Activated CD4-positive, CD25-positive, alpha-beta regulatory T cell (primary cell): Measurements from ENCODE around the gene CASP10.

Experiments
- DNase-seq, 4 experiments: peaks; one replicate each; lab custom pipeline; 2025; lab: John Stamatoyannopoulos, UW

The CASP10 gene

DNA sequence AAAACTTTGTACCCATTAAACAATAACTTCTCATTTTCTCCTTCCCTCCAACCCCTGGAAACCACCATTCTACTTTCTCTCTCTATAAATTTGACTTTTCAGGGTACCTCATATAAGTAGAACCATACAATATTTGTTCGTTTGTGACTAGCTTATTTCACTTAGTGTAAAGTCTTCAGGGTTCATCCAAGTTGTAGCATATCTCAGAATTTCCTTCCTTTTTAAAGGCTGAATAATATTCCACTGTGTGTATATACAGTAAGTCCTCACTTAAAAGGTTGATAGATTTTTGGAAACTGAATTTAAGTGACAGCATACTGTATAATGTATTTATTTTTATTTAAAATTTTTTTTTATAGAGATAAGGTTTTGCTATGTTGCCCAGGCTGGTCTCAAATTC lies 13.9 kb downstream of the CASP10 start:
- no peak for DNase-seq

DNA sequence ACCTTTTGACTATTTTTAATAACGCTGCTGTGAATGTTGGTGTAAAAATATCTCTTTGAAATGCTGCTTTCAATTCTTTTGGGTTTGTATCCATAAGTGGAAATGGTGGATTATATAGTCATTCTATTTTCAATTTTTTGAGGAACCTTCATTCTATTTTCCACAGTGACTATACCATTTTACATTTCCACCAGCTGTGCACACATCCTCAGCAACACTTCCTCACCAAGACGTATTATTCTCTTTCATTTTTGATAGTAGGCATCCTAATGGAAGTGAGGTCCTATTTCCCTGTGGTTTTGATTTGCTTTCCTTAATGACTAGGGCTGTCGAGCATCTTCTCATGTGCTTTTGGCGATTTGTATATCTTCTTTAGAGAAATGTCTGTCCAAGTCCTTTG lies 14.8 kb downstream of the CASP10 start:
- DNase-seq = no peak

DNA sequence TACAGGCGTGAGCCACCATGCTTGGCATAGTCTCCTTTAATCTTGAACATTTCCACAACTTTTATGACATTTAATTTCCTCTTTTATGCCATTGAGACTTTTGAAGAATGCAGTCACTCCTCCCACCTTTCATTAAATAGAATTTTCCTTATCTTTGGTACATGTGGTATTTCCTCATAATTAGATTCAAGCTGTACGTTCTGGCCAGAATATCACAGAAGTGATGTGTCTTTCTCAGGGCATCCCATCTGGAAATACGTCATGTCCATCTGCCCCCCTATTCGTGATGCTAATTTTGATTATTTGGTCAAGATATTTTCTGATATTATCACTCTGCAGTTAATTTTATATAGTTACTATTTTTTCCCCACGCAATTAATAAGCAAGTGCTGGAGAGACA lies 16.9 kb downstream of the CASP10 start:
- DNase-seq = no peak

DNA sequence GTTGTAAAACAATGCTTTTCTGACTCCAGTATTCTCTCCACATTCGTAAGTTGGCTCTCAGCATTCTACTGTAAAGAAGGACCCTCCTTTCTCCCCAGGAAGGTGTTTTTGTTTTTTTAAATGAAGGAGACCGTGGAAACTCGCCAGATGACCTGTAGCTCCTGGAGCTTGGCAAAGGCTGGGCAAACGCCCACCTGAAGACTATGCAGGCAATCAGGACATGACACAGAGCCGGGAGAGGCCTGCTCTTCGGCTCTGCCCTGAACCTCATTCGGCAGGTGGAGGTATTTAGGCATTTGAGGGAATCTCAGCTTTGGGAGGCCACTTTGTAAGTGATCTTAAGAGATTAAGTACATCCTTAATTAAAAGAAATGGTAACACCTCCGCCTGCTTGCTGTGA lies 17.4 kb downstream of the CASP10 start:
- no peak for DNase-seq

DNA sequence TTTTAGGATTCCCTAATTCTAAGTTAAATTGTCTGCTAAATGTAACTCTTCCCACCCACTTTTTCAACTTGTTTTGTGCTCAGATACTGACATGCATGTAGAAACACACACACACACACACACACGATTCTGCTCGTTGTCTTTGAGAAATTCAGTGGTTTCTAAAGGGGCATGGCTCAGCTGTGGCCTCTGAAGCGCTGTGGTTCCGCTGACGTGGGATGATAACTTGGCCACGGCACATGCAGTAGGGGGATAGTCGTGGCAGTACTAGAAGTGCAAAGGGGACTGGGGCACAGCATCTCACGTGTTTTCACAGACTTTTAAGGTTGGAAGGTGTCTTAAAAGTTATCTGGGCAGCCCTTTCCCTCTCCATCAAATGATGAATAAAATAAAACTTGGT lies 18.4 kb downstream of the CASP10 start:
- no peak for DNase-seq

DNA sequence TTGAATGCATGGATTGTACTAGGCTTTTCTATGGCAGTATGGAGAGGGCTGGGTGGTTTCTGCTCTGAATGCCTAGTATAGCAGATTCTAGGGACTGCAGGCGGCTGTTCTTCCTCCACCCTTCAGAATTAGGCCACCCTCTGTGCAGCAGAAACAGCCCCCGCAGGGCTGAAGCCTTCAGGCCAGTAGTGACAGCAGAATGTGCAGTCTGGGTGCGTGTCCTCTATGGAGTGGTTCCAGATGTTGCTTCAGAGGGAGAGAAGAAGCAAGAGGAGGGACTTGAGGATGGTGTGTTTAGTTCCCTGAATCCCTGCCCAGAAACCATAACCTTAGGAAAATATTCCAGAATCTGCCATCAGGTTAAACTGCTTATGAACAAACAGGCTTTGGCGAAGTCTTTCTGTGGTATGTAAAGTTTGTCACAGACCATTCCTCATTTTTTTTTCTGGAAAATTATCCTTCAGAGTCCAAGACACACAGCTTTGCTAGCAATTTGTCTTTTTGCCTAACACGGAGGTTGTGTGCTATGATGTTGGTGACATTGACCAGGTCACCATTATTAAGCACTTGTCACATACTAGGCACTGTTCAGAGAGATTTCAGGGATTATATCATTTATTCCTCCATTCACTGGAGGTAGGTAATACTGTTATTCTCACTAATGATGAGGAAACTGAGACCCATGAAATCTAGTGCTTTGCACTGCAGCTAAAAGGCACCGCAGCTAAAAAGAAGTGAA lies 21.1 kb downstream of the CASP10 start:
- no peak for DNase-seq

DNA sequence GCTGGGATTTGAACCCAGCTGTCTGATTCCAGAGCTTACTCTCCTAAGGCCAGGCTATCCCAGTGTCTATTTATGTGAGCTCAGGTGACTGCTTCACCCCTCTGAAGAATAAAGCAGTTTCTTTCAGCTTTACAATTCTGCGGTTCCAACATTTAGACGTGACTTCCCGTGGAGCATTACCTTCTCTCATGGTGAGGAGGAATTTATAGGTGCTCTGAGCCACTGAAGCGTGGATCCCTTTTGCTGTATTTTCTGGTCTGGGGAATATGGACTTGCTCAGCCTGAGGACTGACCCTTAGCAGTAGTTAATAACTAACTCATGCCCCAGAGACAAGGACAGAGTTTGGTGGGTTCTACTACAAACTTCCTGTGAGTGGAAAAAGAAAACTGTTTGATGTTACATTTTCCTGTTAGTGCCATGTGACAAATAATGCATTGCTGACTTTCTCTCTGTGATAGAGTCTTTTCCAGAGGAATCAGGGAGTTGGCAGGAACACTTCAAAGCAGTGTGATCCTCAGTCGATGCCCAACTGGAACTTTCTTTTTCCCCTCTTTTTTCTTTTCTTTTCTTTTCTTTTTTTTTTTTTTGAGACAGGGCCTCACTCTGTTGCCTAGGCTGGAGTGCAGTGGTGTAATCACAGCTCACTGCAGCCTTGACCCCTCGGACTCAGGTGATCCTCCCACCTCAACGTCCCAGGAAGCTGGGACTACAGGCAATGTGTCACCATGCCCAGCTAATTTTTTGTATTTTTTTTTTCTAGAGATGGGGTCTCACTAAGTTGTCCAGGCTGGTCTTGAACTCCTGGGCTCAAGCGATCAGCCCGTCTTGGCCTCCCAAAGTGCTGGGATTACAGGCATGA lies 21.9 kb downstream of the CASP10 start:
- no peak for DNase-seq

DNA sequence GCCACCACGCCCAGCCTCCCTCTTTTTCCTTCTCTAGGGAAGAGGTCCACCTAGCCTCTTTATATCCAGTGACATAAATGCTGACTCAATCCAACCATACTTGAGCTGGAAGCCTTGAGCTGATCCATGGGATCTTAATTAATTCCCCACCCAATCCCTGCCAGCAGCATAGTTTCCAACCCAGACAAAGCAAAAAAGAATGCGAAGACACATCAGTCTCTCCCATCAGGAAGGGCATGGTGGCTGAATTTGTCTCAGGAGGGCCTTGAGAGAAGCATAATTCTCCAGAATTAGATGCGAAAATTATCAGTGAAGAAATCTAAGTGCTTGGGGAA lies 22.5 kb downstream of the CASP10 start:
- no peak for DNase-seq

DNA sequence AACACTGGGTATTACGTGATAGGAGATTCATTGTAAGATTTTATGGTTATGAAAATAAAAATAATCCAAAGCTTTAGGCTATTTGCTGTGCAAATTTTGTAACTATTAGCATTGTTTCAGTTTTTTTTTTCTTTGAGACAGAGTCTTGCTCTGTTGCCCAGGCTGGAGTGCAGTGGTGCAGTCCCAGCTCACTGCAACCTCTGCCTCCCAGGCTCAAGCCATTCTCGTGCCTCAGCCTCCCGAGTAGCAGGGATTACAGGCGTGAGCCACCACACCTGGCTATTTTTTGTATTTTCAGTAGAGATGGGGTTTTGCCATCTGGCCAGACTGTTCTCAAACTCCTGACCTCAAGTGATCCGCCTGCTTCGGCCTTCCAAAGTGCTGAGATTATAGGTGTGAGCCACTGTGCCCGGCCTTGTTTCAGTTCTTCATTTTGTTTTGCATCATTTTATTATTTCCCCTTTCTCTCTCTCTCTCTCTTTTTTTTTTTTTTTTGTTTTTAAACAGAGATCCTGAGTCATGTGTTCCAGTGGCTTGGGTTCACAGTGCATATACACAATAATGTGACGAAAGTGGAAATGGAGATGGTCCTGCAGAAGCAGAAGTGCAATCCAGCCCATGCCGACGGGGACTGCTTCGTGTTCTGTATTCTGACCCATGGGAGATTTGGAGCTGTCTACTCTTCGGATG lies 25.8 kb downstream of the CASP10 start:
- no peak for DNase-seq

DNA sequence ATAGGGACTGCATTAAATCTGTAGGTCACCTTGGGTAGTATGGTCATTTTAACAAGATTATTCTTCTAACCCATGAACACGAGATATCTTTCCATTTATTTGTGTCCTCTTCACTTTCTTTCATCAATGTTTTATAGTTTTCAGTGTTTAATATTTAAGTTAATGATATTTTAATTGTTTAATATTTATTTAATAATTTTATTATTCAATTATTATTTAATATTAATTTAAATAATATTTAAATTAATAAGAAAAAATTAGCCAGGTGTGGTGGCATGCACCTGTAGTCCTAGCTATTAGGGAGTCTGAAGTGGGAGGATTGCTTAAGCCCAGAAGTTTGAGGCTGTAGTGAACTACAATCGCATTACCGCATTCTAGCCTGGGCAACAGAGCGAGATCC lies 33.0 kb downstream of the CASP10 start:
- DNase-seq = no peak

DNA sequence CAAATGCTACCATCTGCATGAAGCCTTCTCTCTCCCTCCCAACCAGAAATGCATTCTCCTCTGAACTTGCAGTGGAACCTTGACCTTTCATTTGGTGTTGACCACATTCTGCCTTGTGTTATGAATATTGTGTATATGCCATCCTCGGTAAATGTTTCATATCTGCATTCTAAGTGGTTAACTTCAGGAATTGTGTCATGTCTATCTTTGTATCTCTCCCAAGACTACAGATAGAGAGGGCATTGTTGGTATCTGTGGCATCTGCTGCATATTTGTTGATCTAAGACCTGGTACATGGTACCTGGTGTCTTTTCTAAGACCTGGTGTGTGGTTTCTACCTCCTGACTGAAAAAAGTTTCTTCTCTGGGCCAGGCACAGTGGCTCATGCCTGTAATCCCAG lies 34.0 kb downstream of the CASP10 start:
- no peak for DNase-seq

DNA sequence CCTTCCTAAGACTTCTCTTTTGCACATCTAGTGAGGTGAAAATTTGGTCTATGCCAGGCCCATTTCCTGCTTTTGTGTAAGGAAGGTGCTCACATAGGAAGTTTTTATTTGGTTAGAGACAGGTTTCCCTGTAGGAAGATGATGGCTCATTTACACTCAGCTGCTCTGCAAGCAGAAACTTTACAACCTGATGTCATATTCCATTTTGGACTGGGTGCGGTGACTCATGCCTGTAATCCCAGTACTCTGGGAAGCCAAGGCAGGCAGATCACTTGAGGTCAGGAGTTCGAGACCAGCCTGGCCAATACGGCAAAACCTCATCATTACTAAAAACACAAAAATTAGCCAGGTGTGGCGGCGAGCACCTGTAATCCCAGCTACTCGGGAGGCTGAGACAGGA lies 35.8 kb downstream of the CASP10 start:
- no peak for DNase-seq

DNA sequence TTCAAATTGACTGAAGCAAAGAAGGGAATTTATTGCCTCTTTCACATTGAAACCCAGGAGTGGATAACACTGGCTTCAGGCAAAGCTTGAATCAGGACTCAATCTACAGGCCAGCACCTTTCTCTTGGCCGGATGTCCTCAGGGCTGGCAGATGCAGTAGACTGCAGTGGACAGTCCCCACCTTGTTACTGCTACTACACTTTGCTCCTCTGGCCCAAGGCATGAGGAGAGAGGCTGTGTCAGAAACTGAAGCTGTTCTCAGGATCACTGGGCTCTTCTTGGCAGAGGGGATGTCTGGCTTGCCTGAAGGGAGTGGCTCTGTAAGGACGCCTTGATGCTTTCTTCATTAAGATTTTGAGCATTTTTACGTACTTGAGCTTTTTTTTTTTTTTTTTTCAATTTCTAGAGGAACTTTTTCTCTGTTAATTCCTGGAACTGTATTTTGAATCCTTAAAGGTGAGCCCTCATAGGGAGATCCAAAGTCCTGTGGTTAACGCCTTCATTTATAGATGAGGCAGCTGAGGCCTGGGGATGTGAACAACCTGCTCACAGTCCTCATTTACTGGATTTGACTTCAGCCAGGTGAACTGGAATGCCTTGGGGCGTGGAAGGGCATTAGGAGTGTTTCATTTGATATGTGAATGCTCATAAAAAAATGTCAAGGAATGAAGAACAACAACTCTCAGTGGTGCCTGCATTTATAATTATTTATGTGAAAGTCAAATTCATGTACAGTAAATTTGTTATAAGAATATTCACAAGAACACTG lies 36.6 kb downstream of the CASP10 start:
- no peak for DNase-seq

DNA sequence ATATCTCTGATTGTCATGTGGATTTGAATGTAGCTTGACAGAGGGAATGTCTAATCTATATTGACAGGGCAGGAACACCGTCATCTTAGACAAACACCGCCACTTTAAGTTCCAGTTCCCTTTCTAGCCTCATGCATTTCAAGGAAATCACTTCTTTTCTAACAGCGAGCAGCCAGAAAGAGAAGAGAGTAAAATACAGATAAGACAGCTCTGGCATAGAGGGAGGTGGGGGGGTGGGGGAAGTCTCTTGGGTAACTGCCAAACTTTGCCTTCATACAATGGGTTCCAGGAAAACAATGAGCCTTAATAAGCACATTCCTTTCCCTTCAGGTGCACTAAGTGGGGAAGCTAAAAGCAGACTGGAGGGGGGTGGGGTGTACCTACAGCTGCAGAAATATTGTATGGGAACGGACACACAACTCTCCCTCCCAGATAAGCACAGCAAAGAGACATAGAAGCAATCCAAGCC lies 37.2 kb downstream of the CASP10 start:
- no peak for DNase-seq

DNA sequence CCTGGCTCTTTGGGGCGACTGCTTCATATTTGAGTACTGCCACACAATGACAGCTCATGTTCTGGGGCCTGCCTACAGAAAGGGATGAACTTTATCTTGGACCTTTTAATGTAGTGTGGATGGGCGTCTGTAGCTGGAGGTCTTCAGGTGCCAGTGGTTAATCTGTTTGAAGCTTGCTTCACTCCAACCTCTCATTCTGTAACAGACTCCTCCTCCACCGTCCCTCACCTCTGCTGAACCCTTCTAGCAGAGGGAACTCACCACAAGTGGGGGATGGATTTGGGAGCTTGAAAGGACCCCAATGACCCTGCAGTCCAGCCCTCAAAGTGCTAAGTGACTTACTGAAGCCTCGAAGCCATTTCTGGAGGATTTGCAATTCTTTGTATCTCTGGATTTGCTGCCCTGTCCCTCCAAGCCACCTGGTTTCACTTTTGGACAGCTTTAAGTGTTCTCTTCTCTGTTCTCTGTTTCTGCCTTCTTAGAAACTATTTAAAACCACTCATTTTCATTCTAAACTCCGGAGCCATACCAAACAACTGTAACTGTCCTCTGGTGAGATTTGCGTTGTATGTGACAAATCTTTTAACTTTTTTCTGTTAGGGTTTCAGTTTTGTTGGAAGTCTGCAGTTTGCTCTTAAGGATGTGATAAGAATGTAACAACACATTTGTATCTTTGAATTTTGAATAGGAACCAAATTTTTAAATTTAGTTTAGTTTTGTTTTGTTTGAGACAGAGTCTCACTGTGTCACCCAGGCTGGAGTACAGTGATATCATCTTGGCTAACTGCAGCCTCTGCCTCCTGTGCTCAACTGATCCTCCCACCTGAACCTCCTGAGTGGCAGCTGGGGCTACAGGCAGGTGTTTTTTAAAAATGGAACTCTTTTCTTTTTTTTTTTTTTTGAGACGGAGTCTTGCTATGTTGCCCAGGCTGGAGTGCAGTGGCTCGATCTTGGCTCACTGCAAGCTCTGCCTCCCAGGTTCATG lies 40.4 kb downstream of the CASP10 start:
- DNase-seq = no peak

DNA sequence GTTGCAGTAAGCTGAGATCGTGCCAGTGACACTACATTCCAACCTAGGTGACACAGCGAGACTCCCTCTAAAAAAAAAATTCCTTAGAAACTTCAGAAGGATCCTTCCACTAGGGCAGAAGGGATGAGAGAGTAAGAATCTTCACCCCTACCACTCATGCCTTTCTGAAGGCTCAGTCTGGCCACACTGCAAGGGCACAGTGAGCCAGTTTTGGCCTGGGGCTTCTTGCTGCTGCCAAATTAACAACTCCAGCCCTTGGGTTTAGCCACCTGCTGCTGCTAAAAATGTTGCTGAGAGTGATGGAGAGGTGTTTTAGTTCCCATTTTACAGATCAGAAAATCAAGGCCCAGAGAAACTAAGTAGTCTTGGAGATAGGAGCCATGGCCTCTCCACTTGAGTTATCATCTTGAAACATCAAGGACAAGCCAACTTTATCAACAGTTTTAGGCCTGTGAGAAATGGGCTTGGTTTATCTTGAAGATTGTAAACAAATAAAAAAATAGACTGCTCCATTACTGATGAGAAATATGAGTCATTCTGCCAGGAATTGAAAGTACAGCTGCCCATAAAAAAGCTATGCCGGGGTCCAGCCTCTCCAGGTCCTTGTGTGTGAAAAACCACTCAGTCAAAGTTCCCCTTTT lies 45.5 kb downstream of the CASP10 start:
- no peak for DNase-seq

DNA sequence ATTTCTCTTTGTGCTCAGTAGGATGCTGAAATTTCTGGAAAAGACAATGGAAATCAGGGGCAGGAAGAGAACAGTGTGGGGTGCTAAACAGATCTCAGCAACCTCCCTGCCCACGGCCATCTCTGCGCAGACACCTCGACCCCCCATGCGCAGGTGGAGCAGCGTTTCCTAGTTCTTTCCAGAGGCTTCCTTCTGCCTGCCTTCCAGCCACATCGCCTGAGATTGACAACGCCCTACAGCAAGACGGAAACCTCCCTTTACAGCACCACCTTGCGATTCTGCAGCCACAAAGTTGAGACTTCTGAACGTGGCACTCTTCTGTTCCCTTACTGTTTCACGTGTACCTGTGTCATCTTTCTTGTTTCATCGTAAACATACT lies 46.0 kb downstream of the CASP10 start:
- DNase-seq = no peak

DNA sequence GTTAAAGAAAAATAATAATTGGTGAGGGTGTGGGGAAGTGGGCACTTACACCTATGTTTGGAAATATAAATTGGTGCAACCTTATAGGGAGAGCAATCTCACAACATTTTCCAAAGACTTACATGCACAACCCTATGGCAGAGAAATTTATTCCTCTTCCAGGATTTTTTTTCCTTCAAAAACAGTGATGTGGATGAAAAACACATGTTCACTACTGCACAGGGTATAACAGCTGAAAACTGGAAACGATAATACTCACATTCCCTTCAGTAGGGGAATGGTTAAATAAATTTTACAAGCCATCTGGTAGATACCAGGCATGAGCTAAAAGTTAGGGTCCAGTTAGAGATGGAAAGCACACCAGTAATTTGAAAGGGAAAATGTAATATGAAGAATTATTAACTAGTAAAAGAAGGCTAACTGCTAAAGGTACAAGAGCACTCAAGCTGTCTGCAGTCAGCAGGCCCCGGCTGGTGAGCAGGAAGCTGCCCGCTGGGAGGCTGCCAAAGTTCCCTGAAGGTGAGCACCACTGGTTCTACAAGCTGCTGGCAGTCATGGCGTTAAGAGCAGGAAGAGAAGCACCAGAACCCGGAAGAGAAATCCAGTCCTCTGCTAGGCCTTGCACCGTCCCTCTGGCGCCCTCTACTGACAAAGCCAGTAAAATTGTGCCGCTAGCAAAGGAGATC lies 49.0 kb downstream of the CASP10 start:
- DNase-seq = peak; percentile 81 to 85 (median 82)

DNA sequence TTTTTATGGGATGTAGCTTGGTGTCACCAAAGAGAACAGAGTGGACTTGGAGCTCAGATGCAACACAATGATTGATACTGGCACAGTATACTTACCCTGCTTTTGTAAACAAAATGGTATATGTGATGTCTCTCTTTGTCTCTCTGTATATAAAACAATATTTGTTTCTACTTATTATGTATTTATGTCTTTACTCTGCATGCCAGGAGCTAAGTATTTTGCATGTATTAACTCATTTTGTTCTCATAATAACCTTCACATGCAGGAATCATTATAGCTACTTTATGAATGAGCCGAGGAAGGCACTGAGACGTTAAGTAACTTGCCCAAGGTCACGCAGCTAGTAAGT lies 49.5 kb downstream of the CASP10 start:
- no peak for DNase-seq
